Nucleus accumbens (tissue), 56 donors: Measurements from ENCODE around the gene DAND5.

Source experiments
- DNase-seq, 56 donors: peaks; one replicate each; lab custom pipeline; 2025; lab: John Stamatoyannopoulos, UW

DAND5 gene

DNA sequence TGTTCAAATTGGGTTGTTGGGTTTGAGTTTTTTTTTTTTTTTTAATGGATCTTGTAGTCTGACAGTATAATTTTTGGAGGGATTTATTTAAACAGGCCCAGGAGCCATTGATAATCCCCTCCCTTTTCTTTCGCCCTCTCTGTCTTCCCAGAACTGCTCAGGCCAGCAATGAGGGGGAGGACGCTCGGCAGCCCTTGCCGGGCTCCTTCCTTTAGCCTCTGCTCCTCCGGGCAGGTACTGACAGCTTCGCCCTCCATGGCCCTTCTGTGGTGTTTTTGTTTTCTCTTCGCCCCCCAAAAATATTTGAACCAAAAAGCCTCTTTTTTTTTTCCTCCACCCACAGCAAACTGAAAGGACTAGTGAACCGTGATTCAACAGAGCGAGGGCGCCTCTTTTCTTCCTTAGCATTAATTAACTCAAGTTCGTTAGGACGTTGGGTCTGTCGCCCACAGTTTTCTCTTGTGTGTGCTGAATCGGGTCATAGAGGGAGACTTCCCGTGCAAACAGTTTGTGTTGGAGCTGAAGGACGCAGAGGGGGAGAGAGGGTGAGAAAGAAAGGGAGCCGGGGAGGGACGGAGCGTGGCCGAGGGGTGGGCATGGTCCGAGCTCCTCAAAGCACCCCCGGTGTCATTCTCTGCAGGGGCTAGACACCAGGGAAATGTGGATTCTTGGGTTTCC, 47.4 kb downstream of the DAND5 start:
- DNase-seq, result peak in 21 of 56 donors; percentile 16 to 68 (median 39)

DNA sequence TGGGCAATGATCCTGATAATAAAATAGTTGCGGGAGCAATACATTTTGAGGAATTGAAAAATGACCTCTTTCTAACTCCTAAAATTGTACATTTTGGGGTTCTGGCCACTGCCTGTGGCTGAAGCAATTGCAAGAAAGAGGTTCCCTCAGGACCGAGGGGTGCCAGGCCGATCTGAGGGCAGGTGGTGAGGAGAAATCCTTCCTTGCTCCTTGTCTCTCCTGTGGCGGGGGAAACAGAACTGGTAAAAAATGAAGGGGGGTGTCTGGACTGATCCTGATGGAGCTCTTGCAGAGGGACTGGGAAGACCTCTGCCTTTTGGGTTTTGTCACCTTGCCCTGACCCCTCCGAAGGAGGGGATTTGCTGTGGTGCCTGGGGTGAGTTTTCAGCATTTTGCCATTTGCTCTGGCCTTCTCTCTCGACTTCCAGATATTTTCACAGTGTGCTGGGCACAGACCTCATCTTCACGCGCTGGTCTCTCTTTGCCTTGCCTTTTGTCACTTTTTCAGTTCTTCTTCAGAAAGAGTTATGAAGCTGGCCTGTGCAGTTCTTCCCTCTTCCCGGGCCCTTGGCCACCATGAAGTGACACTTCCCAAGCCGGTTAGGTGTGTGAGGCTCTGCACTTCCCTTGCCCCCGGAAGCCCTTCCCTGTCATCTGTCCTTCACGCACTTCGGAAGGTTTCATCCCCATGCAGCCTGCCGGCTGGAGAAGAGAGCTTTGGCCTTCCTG, 48.1 kb downstream of the DAND5 start:
- peak in 10 of 56 donors; percentile 24 to 64 (median 42) for DNase-seq

DNA sequence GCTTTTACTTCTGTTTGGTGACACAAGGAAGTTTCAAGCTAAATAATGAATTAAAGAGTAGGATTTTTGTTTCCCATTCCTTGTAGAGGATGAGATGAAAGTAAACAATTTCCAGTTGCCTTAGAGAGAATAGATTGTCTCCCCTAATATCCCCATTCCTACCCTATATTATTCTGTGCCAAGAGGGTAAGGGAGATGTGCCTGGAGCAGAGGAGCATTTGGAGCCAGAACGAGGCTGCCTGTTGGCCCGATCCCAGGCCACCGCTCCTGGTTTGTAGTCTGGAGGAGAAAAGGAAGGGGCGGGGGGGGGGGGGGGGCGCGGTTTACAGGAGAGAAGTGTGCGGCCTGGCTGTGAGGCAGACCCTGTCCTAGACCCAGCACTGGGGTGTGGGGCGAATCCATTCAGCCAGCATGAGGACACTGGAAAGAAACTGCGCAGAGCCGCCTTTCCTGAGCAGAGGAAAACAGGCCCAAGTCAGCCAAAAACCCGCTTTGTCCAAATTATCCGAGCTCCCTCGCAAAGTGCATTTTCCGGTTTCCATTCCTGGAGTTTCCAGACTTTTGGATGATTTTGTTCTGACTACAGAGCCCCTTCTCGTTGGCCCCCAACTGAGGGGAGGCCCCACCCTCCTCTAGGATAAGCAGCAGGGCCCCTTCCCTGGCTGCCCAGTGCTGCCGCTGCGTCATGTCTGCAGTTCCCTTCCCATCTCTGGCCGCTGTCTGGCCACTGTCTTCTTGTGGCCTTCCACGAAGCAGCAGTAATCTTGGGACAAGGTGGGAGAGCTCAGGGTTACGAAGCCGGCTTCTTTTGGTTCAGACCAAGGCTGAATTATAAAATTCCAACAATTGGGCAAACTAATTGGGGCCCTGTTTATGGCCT, 48.9 kb downstream of the DAND5 start:
- peak in 43 of 56 donors; percentile 20 to 84 (median 54) for DNase-seq

DNA sequence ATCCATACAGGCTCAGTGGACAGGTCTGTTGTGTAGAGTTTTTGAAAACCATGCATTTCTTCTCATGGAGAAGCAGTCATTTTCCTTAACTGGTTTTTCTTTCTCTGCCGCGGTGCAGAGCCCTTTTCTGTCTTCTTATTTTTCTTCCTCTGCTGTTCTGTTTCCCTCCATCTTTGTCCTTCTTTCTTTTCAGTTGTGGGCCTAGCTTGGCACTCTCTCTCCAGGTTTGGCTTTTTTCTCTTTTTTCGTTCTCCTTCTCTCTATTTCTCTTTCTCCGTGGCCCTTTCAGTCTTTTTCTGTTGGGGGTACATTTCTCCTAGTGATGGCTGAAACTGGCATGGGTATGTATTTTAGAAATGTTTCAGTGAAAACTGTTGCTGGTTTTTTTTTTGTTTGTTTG, 50.0 kb downstream of the DAND5 start:
- no peak for DNase-seq

DNA sequence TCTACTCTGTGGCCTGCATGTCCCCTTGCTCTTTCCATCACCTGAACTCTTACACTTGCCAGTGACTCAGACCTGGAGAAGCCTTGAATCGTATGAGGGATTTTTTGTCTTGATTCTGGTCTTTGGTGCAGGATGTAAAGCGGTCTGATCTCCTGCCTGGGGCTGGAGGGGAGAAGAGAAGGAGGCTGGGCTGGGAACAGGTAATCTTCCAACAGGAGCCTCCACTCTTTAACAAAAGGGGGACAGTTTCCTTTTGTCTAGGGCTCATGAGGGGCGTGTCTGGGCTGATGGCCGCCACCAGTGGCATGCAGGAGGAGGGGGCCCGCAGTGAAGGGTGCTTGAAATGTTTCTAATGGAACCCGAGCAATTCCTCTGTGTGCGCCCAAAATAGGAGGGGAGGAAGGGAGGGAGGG, 50.6 kb downstream of the DAND5 start:
- DNase-seq, result no peak

DNA sequence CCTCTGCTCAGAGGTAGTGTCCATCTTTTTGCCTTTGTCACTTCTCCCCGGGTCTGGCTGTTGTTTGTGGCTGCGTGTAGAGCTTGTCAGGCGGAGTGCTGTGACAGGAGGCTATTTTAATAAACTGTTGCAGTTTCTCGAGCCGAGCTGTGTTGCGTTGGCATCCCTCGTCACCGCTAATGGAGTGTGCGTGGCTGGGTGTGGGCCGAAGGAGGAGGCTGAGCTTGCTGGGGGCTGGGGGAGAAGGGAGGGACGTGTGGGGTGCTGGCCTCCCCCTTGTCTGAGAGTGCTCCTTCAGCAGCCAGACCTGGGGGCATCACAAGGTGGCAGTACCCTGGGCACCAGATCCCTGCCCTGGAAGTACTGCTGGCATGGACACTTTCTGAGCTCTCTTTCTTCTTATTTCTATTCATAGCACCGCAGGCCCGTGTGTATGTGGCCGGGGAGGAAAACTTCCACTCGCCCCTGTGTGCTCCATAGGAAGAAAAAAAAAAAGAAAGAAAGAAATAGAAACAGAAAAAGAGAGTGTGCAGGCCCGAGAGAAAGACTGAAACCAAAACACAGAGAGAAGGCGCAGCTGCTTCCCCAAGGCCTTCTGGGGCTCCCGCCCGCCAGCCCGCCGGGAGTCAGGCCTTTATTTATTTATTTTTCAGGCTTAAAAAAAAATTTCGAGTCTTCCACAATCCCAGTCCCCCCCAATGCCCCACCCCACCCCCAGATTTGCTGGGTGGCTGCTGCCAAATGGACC, 52.9 kb downstream of the DAND5 start:
- peak in 20 of 56 donors; percentile 12 to 80 (median 58) for DNase-seq

DNA sequence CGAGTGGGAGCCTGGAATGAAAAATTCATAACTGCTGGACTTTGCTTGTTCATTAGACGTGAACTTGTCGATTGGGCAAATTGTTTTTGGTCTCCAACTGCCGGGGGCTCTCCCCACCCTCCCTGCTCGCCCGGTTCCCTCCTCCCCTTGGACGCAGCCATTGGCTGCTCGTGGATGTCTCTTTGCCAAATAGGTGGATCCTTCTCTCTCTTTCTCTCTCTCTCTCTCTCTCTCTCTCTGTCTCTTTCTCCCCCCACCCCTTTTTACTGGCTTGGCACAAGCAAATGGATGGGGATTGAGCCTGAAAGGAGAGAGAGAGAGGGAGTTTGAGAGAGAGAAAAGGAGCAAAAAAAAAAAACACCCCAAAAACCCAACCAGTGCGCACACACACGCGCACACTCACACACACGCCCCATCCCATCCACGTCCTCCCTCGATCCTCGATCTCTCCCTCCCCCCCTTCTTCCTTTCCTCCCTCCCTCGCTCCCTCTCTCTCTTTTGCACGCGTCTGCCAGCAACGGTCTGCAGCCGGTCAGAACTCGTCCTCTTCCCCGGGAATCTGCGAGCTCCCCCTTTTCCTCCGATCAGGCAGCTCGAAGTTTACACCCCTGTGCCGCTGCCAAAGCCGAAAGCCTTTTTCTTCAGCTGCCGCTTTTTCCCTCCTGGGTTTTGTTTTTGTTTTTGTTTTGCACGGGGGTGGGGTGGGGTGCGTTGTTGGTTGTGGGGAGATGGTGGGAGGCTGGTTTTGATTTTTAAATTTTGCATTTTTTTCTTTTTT, 53.7 kb downstream of the DAND5 start:
- DNase-seq, result peak in 53 of 56 donors; percentile 26 to 92 (median 80)

DNA sequence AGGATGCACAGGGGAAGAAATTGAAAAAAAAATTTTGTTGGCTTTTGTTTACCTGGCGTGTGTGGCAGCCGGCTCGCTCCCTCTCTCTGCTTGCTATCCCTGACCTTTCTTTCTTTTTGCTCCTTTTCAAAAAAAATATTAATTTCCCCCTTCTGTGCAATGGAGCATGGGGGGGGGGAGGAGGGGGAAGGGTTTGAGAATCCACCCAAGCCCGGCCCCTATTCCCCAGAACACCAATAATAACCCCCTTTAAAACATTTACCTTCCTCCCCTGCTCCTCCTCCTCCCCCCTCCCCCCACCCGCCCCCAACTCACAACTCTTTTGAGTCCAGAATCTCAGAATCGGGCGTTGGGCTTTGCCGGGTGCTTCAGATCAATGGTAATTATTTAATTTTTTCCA, 54.3 kb downstream of the DAND5 start:
- peak in 2 of 56 donors; percentile 36 to 44 for DNase-seq
